OCI-M1 (cell line): ENCODE data around the gene SLC40A1.

Source experiments
- DNase-seq: peaks from one replicate; lab custom pipeline; 2025; lab: John Stamatoyannopoulos, UW

The SLC40A1 gene

GRCh38 chr2:189512879-189513278 is 67.7 kb downstream of the SLC40A1 start:
- DNase-seq, result no peak

GRCh38 chr2:189511960-189512319 is 68.6 kb downstream of the SLC40A1 start:
- DNase-seq, result no peak

- DNase-seq, result no peak
Observed at GRCh38 chr2:189511210-189511959, 69.2 kb downstream of the SLC40A1 start.
